GM21423 (cell line): Measurements from ENCODE around the gene SSX2IP.
"Not testable (repeated sequence)": the region's sequence is repeated elsewhere in the genome, so short reads cannot be mapped to it uniquely, and the experiment has no call there.

Experiments
- ATAC-seq: cut with Tn5 transposase; IDR thresholded peaks from one replicate; pipeline ENCODE4 v1.9.1; 2021; ENCODE audit warnings: mild to moderate bottlenecking, moderate library complexity; ENCODE audit not compliant: unreplicated experiment

SSX2IP gene

GRCh38 chr1:84677415-84678099, 12.7 kb downstream of the SSX2IP start:
- no peak for ATAC-seq

- ATAC-seq, result no peak
Observed at GRCh38 chr1:84675631-84676030, 14.6 kb downstream of the SSX2IP start.

DNA sequence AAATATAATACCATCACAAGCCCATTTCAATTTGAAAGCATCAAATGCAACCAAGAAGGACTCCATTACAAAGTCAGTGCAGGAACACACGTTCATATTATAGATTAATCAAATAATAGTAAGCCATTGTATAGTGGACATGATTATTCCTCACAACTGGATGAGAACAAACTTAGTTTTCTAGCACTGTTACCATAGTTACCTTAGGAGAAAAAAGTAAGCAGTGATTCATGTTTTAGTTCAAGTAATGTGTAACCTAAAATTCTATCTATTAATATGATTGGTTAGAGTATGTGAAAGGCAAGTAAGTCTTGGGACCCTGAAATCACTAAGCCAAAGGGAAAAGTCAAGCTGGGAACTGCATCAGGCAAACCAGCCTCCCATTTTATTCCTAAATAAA, 15.2 kb downstream of the SSX2IP start:
- ATAC-seq, result no peak

DNA sequence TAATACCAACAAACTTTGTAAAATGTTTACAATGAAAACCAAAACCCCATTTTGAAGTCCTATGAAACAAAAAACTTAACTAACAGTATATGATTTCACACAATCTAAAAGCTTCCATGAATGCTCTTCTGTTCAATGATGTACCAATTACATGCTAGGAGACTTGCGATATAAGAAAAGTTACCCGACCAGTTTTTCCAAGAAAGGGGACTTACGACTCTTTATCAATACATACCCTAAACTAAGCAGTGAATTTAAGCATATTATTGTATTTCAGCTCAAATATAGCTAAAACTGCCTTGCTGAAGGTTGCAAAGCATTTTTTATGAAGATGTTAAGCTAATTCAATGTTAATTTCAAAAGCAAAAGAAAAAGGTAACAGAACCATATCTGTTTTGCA, 15.6 kb downstream of the SSX2IP start:
- no peak for ATAC-seq

DNA sequence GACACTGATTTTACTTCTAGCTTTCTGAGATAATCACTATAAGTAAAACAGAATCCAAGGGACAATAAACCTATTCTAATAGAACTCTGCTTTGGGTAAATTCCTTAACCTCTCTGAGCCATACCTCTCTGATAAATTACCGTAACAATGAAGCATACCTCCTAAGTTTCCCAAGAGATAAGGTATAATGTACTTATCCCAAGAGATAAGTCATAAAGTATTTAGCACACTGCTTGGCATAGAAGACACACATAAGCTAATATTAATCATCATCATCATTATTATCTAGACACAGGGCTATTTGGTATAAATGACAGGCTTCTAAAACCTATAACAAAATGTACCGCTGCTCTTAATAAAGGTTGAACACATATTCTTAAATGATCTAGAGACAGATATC, 16.2 kb downstream of the SSX2IP start:
- no peak for ATAC-seq

DNA sequence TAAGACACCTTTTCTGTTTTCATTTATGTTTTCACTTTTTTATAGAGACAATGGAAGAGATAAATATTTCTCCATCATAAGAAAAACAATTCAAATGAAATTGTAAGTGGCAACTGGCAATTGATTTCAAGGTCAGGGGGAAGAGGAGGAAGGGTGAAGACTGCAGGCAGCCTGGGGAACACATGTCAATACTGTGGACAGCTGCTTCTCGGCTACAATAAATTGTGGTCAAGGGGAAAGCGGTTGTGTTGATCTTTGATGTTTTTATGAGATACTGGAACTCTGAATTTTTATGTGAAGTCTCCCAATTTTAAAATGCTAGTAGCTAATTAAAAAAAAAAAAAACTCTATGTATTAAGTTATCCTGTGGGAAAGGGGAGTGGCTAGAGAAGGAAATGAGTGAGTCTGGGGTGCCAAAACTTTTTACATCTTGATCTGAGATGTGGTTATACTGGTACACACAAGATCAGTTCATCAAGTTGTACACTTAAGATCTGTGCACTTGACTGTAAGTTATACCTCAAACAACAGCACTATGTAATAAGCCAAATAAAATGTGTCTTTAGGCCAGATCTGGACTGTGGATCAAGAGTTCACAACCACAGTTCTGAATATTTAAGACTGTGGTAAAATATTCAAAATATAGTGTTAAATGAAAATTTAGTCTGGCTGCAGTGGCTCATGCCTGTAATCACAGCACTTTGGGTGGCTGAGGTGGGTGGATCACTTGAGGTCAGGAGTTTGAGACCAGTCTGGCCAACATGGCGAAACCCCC, 18.0 kb downstream of the SSX2IP start:
- ATAC-seq, result no peak

DNA sequence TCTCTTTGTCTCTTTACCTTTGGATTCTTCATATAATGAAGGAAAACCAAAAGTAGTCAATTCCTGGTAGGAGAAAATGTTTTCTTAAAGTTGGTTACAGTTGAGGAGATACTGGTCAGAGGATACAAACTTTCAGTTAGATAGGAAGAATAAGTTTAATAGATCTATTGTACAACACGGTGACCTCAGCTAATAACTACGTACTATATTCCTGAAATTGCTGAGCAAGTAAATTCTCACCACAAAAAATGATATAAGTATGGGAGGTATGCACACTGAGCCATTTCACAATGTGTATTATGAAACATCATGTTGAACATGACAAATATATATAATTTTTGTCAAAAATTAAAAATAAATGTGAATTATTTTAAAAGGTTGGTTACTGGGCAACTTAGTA, 20.4 kb downstream of the SSX2IP start:
- ATAC-seq, result no peak

DNA sequence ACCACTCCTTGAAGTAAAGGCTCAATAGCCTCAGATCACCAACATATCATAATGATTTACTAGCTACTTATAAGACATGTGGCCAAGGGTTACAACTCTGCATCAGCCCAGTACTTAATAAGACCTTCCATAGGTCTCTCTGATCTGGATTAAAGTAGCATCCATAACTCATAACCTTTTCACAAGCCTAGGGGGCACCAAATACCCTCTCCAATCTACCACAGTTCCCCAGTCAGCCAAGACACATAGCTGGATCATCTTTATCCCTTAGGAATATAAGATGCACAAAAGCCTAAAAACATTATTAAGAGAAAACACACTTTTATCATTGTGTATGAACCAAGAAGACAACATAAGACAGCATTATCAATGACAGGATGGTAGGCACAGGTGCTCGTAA, 22.1 kb downstream of the SSX2IP start:
- no peak for ATAC-seq

GRCh38 chr1:84665703-84666317, 24.5 kb downstream of the SSX2IP start:
- ATAC-seq, result no peak

GRCh38 chr1:84653130-84653677, 37.1 kb downstream of the SSX2IP start:
- ATAC-seq, result no peak

DNA sequence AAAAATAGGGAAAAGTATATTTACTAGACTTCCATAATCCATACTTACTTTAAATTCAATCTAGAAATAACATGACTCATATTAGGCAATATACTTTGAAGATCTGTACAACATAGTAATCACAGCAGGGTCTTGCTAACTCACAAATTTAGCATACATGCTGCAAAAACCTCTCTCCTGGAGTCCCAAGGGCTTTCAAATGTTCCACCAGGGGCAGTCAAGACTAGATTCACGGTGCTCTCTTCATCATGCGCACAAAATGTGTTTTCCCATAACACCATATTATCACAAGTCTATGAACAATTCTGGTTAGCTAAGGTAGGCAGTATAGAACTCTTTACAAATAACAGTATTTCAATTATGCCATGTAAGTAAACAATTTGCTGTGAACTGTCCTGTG, 45.8 kb downstream of the SSX2IP start:
- ATAC-seq, result no peak

- ATAC-seq, result no peak
Observed at GRCh38 chr1:84643183-84643582, 47.1 kb downstream of the SSX2IP start.

DNA sequence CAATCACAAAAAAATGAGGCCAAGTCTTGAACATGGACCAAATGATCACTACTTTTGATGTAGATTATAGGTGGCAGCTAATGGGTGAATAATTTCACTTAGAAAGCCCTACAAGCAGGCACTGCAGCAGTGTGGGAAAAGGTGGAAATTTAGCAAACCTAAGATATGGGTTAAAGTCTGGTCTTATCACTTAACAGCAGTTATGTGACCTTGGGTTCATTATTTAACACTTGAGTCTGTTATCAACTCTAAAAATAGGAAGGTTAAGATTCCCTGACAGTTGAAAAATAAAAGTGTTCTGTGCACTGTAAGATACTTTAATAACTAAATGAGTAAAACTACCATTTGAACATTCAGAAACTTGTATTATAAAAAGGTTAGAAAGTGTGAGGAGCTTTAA, 47.5 kb downstream of the SSX2IP start:
- no peak for ATAC-seq

DNA sequence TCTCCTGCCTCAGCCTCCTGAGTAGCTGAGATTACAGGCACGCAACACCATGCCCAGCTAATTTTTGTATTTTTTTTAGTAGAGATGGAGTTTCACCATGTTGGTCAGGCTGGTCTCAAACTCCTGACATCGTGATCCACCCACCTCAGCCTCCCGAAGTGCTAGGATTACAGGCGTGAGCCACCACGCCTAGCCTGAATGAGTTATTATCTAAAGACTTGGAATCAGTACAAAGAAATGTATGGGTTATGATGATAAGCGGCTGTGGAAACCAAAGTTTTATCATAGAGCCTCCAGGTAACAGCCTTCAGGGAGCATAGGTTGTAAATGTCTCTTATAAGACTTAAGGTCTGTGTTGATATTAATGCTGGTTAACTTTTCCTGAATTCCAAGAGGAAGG, 50.5 kb downstream of the SSX2IP start:
- ATAC-seq, result not testable (repeated sequence)

GRCh38 chr1:84635429-84635828, 54.8 kb downstream of the SSX2IP start:
- no peak for ATAC-seq

DNA sequence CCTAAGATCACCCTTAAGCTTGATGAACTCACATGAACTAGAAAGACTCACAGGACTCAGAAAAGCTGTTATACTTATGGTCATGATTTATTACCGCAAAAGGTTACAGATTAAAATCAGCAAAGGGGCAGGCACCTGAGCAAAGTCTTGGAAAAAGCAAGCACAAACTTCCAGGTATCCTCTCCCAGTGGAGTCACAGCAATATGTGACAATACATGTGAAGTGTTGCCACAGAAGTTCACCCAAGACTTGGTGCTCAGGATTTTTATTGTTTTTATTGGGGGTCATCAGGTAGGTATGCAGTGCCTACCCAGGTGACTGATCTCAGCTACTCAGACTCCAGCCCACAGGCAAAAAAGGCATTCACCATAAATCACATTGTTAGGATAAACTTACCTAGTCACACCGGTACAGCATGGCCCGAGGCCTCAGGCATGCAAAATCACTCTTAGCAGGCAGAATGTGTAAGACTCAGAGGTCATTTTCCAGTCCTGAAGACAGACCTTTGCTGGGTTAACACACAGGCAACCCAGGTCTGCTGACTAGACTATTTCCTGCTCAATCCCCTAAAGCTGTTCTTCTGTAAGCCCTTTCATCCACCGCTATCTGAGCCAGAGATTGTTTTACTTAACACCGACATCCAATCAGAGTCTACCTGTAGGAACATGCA, 55.6 kb downstream of the SSX2IP start:
- ATAC-seq, result no peak

- ATAC-seq, result peak; percentile 54
Observed at GRCh38 chr1:84632673-84633434, 57.4 kb downstream of the SSX2IP start.

DNA sequence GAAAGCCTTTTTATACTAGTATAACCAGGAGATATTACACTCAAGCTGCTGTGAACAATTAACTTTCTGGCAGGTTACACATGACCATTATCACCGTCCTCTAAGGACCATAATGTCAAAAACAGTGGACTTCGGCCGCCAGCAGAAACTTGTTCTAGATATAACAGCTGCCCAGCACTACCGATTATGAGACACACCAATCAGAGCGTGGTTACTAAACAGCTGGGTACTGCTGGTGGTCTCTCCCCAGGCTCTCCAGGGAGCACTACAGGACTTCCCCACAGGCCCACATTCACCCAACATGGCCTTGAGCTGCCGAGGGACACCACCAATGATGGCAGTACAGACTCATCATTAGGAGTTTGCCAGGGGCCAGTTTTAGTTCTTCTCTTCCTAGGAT, 58.1 kb downstream of the SSX2IP start:
- no peak for ATAC-seq

DNA sequence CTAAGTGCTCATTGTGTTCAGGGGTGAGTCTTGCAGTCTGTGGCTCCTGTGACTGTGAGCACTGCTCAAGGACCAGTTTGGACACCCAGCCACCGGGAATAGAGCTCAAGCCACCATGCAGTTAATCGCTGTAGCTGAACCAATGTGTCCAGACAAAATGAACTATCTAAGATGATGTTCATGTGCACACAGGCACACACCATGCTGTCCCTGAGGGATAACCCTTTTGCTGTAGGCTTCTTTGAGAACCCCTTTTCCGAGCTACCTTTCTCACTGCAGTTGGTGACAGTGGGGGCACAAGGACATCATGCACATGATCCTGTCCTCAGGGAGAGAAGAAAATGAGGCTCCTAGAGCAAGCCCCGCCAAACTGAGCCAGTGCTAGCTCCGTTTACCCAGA, 65.4 kb downstream of the SSX2IP start:
- no peak for ATAC-seq

DNA sequence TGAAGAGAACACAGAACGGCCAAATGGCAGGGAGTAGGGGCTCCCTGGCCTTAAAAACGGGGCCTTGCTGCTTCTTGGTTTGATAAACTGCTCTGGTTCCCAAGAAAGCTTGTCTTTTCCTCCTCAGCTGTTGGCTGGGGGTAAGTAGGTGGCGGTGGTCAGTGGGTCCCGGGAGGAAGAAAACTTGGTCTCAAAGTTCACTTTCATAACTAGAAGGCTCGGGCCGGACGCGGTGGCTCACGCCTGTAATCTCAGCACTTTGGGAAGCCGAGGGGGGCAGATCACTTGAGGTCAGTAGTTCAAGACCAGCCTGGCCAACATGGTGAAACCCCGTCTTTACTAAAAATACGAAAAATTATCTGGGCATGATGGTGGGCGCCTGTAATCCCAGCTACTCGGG, 68.7 kb downstream of the SSX2IP start:
- no peak for ATAC-seq
